ENCODE data around the gene NECTIN4. TPM values are rescaled to one million over a fixed set of nuclear protein-coding genes. Genes with fewer than 3 reads are reported as not detected.

Gene NECTIN4
- total and polyA plus RNA-seq, 2 of the 13 experiments (the other 11 are each of a cell fraction or from before 2014, with no cell fraction given), result 5.9 to 12.4 TPM

DNA sequence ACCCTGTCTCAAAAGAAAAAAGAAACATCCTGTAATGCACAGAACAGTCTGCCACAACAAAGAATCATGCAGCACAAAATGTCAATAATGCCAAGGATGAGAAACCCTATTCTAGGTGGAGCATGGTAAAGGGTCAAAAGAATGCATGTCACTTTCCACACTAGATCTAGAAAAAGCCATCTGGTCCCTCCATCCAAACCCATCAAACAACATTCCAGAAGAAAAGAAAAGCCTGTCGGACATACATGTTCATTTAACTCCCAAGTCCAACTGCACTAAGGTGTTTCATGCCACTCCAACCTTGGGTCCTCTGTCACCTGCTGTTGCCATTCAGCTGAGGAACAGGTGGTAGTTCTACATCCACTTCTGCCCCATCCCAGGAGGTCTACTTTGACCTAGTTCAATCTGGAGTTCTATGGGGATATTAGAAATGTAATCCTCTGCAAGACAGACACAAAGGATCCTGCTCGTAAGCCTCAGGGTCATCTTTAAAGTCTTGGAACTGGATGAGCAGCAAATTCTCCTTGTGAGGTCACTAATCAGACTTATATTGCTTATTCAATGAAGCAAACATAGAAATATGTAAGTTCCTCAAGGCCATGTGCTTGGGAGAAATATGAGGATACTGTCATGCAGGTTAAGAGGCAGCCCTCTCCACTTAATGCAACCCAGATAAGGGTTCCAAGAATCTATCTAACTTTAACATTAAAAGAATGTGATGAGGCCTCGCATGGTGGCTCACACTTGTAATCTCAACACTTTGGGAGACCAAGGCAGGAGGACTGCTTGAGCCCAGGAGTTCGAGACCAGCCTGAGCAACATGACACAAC is 39.4 kb upstream of the NECTIN4 start (continued):
- TF ChIP-seq, protein P1, sequence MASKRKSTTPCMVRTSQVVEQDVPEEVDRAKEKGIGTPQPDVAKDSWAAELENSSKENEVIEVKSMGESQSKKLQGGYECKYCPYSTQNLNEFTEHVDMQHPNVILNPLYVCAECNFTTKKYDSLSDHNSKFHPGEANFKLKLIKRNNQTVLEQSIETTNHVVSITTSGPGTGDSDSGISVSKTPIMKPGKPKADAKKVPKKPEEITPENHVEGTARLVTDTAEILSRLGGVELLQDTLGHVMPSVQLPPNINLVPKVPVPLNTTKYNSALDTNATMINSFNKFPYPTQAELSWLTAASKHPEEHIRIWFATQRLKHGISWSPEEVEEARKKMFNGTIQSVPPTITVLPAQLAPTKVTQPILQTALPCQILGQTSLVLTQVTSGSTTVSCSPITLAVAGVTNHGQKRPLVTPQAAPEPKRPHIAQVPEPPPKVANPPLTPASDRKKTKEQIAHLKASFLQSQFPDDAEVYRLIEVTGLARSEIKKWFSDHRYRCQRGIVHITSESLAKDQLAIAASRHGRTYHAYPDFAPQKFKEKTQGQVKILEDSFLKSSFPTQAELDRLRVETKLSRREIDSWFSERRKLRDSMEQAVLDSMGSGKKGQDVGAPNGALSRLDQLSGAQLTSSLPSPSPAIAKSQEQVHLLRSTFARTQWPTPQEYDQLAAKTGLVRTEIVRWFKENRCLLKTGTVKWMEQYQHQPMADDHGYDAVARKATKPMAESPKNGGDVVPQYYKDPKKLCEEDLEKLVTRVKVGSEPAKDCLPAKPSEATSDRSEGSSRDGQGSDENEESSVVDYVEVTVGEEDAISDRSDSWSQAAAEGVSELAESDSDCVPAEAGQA (IDR thresholded peaks at IDR 0.05; ENCODE audit: low read depth), result no peak
- TF ChIP-seq, protein P1 (CRISPR knock-in tag; IDR thresholded peaks at IDR 0.05; ENCODE audit: borderline replicate concordance), result no peak
- TF ChIP-seq NFIB (CRISPR knock-in tag; IDR thresholded peaks at IDR 0.05; ENCODE audit: borderline replicate concordance), result no peak

DNA sequence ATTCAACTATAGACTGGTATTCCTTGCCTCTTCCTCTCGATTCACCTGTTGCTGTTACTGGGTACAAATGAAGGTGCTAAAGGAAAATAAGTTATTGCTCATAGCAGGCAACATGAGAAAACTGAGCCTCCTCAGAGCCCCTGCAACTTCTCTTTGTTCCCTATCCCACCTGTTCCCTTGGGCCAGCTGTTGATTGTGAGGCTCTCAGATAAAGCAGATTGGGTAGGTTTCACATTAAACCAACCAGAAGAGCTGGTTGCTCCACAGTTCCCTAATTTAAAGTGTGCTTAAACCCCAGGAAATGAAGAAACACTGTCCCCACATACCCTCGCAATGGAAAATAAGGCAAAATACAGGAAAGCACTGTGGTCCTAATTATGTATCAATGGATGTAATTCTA is 38.3 kb upstream of the NECTIN4 start:
- ChIA-PET POLR2A (interaction anchor here (1.1 kb wide), 1 partner anchor 10 kb away, joined by 4 read pairs; the partner anchor contains the start of genes NIT1 and PFDN2), CTCF (ENCODE audit: low intra/inter-chr PET ratio, low total read pairs) (no interaction called here)
- H3K9me3 ChIP-seq (ENCODE audit: low read length), result no peaks in the 10 kb centered on the region
- WGBS (ENCODE audit: low lambda C conversion rate), result 90% methylated on average over 2 of the region's 2 CpGs
- BruUV-seq (replicated peaks), result no TSS peak
- H3K27me3 ChIP-seq (ENCODE audit: control insufficient read depth in 1 of 2, insufficient read depth in 2 of 2, low read length in 2 of 2), result no peaks in the 10 kb centered on the region; a peak in 1 of 5 replicates
- ATAC-seq (no peak), DNase-seq (ENCODE audit: low spot score) (no peak), FAIRE-seq (no peak)
- peaks cover 20% of the 10 kb centered on the region for H3K4me1 ChIP-seq (ENCODE audit: insufficient read depth, low read length)
- H3K4me3 ChIP-seq (replicated peaks in 1 of 3; ENCODE audit: insufficient read depth in 1 of 3, low read depth in 2 of 3, low read length in 3 of 3), result no peak overlapping the region
- no peak overlapping the region for H2AFZ ChIP-seq (ENCODE audit: low read length)
- no peak overlapping the region for H3K4me2 ChIP-seq (ENCODE audit: low read depth, low read length)
- peaks cover 31% of the 10 kb centered on the region for H3K79me2 ChIP-seq (ENCODE audit: insufficient read depth, low read length)
- no peak overlapping the region for H3K27ac ChIP-seq (ENCODE audit: extremely low read length, insufficient read depth, low read length)
- intact Hi-C loops (cut with micrococcal nuclease; ENCODE audit: unreplicated experiment) (no loop called here), in situ Hi-C loops (cut with HindIII; ENCODE audit: extremely low pct_ligation_motif_present, low pct_unique_long_range_greater_than_20kb) (no loop called here)
- no peak overlapping the region for H3K9ac ChIP-seq (ENCODE audit: insufficient read depth, low read depth, low read length)
- no peaks in the 10 kb centered on the region for H4K20me1 ChIP-seq (ENCODE audit: insufficient read depth, low read length)
- peaks cover 14 to 48% of the 10 kb centered on the region in 2 experiments; a peak in 4 of 5 replicates for H3K36me3 ChIP-seq (replicated peaks in 1 of 2; ENCODE audit: control insufficient read depth in 1 of 2, insufficient read depth in 2 of 2, low read length in 2 of 2)
- TF ChIP-seq ZNF354B (CRISPR knock-in tag; IDR thresholded peaks at IDR 0.05) (no peak), GATA4 (IDR thresholded peaks at IDR 0.05; ENCODE audit: borderline replicate concordance, low read depth) (no peak), ZFP1 (CRISPR knock-in tag; IDR thresholded peaks at IDR 0.05) (no peak), JARID2 (CRISPR knock-in tag; IDR thresholded peaks at IDR 0.05; ENCODE audit: insufficient replicate concordance) (no peak), NFIB (CRISPR knock-in tag; IDR thresholded peaks at IDR 0.05; ENCODE audit: borderline replicate concordance) (no peak), ZNF432 (CRISPR knock-in tag; IDR thresholded peaks at IDR 0.05; ENCODE audit: borderline replicate concordance) (no peak)
- TF ChIP-seq, protein P2, sequence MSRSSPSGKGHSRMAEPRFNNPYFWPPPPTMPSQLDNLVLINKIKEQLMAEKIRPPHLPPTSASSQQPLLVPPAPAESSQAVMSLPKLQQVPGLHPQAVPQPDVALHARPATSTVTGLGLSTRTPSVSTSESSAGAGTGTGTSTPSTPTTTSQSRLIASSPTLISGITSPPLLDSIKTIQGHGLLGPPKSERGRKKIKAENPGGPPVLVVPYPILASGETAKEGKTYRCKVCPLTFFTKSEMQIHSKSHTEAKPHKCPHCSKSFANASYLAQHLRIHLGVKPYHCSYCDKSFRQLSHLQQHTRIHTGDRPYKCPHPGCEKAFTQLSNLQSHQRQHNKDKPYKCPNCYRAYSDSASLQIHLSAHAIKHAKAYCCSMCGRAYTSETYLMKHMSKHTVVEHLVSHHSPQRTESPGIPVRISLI (CRISPR knock-in tag; IDR thresholded peaks at IDR 0.05; ENCODE audit: borderline replicate concordance), result no peak
- TF ChIP-seq, protein P3, sequence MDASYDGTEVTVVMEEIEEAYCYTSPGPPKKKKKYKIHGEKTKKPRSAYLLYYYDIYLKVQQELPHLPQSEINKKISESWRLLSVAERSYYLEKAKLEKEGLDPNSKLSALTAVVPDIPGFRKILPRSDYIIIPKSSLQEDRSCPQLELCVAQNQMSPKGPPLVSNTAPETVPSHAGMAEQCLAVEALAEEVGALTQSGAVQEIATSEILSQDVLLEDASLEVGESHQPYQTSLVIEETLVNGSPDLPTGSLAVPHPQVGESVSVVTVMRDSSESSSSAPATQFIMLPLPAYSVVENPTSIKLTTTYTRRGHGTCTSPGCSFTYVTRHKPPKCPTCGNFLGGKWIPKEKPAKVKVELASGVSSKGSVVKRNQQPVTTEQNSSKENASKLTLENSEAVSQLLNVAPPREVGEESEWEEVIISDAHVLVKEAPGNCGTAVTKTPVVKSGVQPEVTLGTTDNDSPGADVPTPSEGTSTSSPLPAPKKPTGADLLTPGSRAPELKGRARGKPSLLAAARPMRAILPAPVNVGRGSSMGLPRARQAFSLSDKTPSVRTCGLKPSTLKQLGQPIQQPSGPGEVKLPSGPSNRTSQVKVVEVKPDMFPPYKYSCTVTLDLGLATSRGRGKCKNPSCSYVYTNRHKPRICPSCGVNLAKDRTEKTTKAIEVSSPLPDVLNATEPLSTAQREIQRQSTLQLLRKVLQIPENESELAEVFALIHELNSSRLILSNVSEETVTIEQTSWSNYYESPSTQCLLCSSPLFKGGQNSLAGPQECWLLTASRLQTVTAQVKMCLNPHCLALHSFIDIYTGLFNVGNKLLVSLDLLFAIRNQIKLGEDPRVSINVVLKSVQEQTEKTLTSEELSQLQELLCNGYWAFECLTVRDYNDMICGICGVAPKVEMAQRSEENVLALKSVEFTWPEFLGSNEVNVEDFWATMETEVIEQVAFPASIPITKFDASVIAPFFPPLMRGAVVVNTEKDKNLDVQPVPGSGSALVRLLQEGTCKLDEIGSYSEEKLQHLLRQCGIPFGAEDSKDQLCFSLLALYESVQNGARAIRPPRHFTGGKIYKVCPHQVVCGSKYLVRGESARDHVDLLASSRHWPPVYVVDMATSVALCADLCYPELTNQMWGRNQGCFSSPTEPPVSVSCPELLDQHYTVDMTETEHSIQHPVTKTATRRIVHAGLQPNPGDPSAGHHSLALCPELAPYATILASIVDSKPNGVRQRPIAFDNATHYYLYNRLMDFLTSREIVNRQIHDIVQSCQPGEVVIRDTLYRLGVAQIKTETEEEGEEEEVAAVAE (CRISPR knock-in tag; IDR thresholded peaks at IDR 0.05; ENCODE audit: borderline replicate concordance), result no peak

Data from HepG2 (cell line).